HepG2 (cell line): Measurements from ENCODE around the gene FGD4. TPM values are rescaled to one million over a fixed set of nuclear protein-coding genes. Genes with fewer than 3 reads are reported as not detected.

Experiments
- ATAC-seq: fragments of 200-7000 bp; cut with Tn5 transposase; 3 replicates; pipeline ENCODE4 v1.9.1; 2020; ENCODE audit warnings: mild to moderate bottlenecking, moderate library complexity
- BruUV-seq: library from RNA; stranded (reverse); fragments of 400-500 nt; replicated peaks from 2 replicates; lab custom pipeline; 2021; lab: Mats Ljungman, UMichigan
- CTCF ChIA-PET: fragments of 300-600 bp; formaldehyde crosslinking; extraction: SDS; loops from one replicate; lab custom pipeline; 2021; ENCODE audit warnings: low total read pairs, inconsistent platforms, low intra/inter-chr PET ratio; lab: Yijun Ruan, JAX
- POLR2A ChIA-PET: fragments of 350-600 bp; sonication (Branson Sonifier 250); formaldehyde crosslinking; loops from one replicate; lab custom pipeline; 2020; ENCODE audit warnings: antibody characterized with exemption, inconsistent platforms; lab: Yijun Ruan, JAX
- DNase-seq: peaks from one replicate; pipeline ENCODE4 v3.0.0-alpha.2; 2015; ENCODE audit warnings: low spot score
- FAIRE-seq: peaks from 3 replicates; lab custom pipeline; 2011; peaks lifted over from hg19 to GRCh38; lab: Jason Lieb, UNC
- H2AFZ ChIP-seq: one replicate; pipeline ENCODE4 v1.6.1; 2011; ENCODE audit warnings: low read length, inconsistent platforms
- H3K27ac ChIP-seq: fragments of 300-600 bp; 3 replicates; pipeline ENCODE4 v1.8.0; 2011; ENCODE audit warnings: mixed run types, mild to moderate bottlenecking, mixed read lengths, low read length, inconsistent platforms; ENCODE audit not compliant: insufficient read depth; ENCODE audit errors: extremely low read length
- H3K27me3 ChIP-seq, 2 experiments: fragments of 200-600 bp in 1 of 2; 2 replicates in 1 of 2; 3 replicates in 1 of 2; pipeline versions ENCODE4 v1.6.0 to v1.8.0; 2011; ENCODE audit warnings: low read length in 2 of 2, mild to moderate bottlenecking in 2 of 2, moderate library complexity in 2 of 2, inconsistent platforms in 1 of 2; ENCODE audit not compliant: insufficient read depth in 2 of 2, control insufficient read depth in 1 of 2
- H3K36me3 ChIP-seq, 2 experiments: fragments of 200-600 bp in 1 of 2; replicated peaks in 1 of 2; 2 replicates in 1 of 2; 3 replicates in 1 of 2; pipeline versions ENCODE4 v1.5.1 to v1.8.0; 2011; ENCODE audit warnings: low read length in 2 of 2, inconsistent platforms in 1 of 2; ENCODE audit not compliant: insufficient read depth in 2 of 2, control insufficient read depth in 1 of 2
- H3K4me1 ChIP-seq: 2 replicates; pipeline ENCODE4 v1.5.1; 2012; ENCODE audit warnings: low read length, inconsistent platforms; ENCODE audit not compliant: insufficient read depth
- H3K4me2 ChIP-seq: 2 replicates; pipeline ENCODE4 v1.6.0; 2011; ENCODE audit warnings: low read depth, low read length, inconsistent platforms
- H3K4me3 ChIP-seq, 3 experiments: fragments of 200-600 bp in 1 of 3; sonication (generic), shearing (Covaris generic) in 1 of 3; replicated peaks in 1 of 3; 2 replicates each; pipeline ENCODE4 v1.5.1; 2011 to 2016; ENCODE audit warnings: low read length in 3 of 3, inconsistent platforms in 2 of 3, low read depth in 2 of 3, mild to moderate bottlenecking in 2 of 3, control low read depth in 1 of 3, mixed read lengths in 1 of 3; ENCODE audit not compliant: insufficient read depth in 1 of 3
- H3K79me2 ChIP-seq: one replicate; pipeline ENCODE4 v1.6.1; 2011; ENCODE audit warnings: low read length, inconsistent platforms; ENCODE audit not compliant: insufficient read depth
- H3K9ac ChIP-seq: 2 replicates; pipeline ENCODE4 v1.6.0; 2011; ENCODE audit warnings: mild to moderate bottlenecking, low read depth, low read length, inconsistent platforms; ENCODE audit not compliant: insufficient read depth
- H3K9me3 ChIP-seq: 2 replicates; pipeline ENCODE4 v1.5.1; 2012; ENCODE audit warnings: mild to moderate bottlenecking, low read length
- H4K20me1 ChIP-seq: 2 replicates; pipeline ENCODE4 v1.6.0; 2011; ENCODE audit warnings: inconsistent platforms, mild to moderate bottlenecking, low read length, moderate library complexity; ENCODE audit not compliant: insufficient read depth
- BCL3 ChIP-seq: sonication (generic); formaldehyde crosslinking; IDR thresholded peaks from 2 replicates; pipeline ENCODE4 v1.5.1; 2020; ENCODE audit warnings: mild to moderate bottlenecking, missing genetic modification reagents, moderate library complexity
- FOXA3 ChIP-seq: IDR thresholded peaks from 2 replicates; pipeline ENCODE4 v1.6.1; 2016; ENCODE audit warnings: missing genetic modification reagents, missing compliant biosample characterization
- GATAD2A ChIP-seq: IDR thresholded peaks from 2 replicates; pipeline ENCODE4 v1.6.1; 2016
- NFKB2 ChIP-seq: sonication (generic); formaldehyde crosslinking; IDR thresholded peaks from 2 replicates; pipeline ENCODE4 v1.4.0; 2020; ENCODE audit warnings: missing genetic modification reagents, borderline replicate concordance
- SNAPC4 ChIP-seq: sonication (generic); formaldehyde crosslinking; IDR thresholded peaks from 2 replicates; pipeline ENCODE4 v1.4.0; 2020; ENCODE audit warnings: mild to moderate bottlenecking, missing genetic modification reagents
- THAP11 ChIP-seq: IDR thresholded peaks from 2 replicates; pipeline ENCODE4 v1.6.1; 2016; ENCODE audit warnings: missing biosample characterization, missing genetic modification reagents
- ZBTB33 ChIP-seq: sonication (generic); formaldehyde crosslinking; IDR thresholded peaks from 2 replicates; pipeline ENCODE4 v1.4.0; 2020; ENCODE audit warnings: missing genetic modification reagents
- ZNF720 ChIP-seq: sonication (generic); formaldehyde crosslinking; IDR thresholded peaks from 2 replicates; pipeline ENCODE4 v1.4.0; 2020; ENCODE audit warnings: missing genetic modification reagents
- WGBS: methylation state at CpG from one replicate; pipeline ENCODE4 v1.1.6; 2017; ENCODE audit warnings: low lambda C conversion rate; 5-methylcytosine and 5-hydroxymethylcytosine counted together
- in situ Hi-C: cut with HindIII; loops from 2 replicates; pipeline ENCODE4 v1.10.0; 2017; ENCODE audit warnings: low pct_unique_long_range_greater_than_20kb; ENCODE audit not compliant: extremely low pct_ligation_motif_present
- intact Hi-C: fragments of 100-400 bp; cut with micrococcal nuclease; formaldehyde crosslinking; loops from one replicate; pipeline ENCODE4 v1.10.0; 2022; ENCODE audit not compliant: unreplicated experiment
- polyA plus RNA-seq, 8 experiments: library from polyadenylated mRNA; depleted of rRNA in 3 of 8; stranded (reverse) in 7 of 8; unstranded in 1 of 8; fragments of >200 nt; fragmentation: Illumina TruSeq in 4 of 8; extraction: Trizol in 4 of 8; gene quantifications; 2 replicates each; pipeline versions ENCODE4 v1.2.1 to v1.2.3, GENCODE V29; 2011 to 2016; ENCODE audit warnings: low read depth in 4 of 8, missing spikeins in 1 of 8, mixed read lengths in 1 of 8; ENCODE audit not compliant: insufficient read depth in 1 of 8
- total RNA-seq, 5 experiments: library from RNA; depleted of rRNA; stranded (reverse); fragments of >200 nt; fragmentation: Illumina TruSeq; extraction: Trizol; gene quantifications; 2 replicates each; pipeline ENCODE4 v1.2.3, GENCODE V29; 2016; ENCODE audit warnings: low read depth in 1 of 5

FGD4 gene
- total and polyA plus RNA-seq, 2 of the 13 experiments (the other 11 are each of a cell fraction or from before 2014, with no cell fraction given), result 4.6 to 6.6 TPM

DNA sequence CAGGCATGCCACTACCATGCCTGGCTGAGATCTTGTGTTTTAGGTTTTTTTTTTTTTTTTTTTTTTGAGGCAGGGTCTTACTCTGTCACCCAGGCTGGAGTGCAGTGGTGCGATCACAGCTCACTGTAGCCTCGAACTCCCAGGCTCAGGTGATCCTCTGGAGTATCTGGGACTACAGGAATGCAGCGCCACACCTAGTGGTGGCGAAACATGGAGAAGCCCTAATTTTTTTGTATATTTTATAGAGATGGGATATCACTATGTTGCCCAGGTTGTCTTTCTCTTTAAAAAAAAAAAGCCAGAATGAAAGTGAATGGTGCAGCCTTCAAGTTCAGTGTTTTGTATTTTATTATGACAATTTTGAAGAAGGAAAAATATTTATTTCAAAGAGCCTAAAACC, 44.1 kb downstream of the FGD4 start:
- intact Hi-C loops, result no loop called here

GRCh38 chr12:32444895-32445294, 45.5 kb downstream of the FGD4 start:
- CTCF ChIA-PET, result no interaction called here
- no peak overlapping the region for H3K4me2 ChIP-seq
- BruUV-seq, result no TSS peak
- no peak overlapping the region for H3K9ac ChIP-seq
- peak; percentile 85 for DNase-seq
- peak; percentile 47 for FAIRE-seq
- no peak; the same call in 2 of the 3 replicates for ATAC-seq
- H3K79me2 ChIP-seq, result no peaks in the 10 kb centered on the region
- peaks cover 34% of the 10 kb centered on the region for H3K4me1 ChIP-seq
- no peak overlapping the region for H3K27ac ChIP-seq
- POLR2A ChIA-PET, result no interaction called here
- no peaks in the 10 kb centered on the region for H4K20me1 ChIP-seq
- H3K36me3 ChIP-seq, result no peaks in the 10 kb centered on the region
- intact Hi-C loops (no loop called here), in situ Hi-C loops (no loop called here)
- no peaks in the 10 kb centered on the region for H3K9me3 ChIP-seq
- no peaks in the 10 kb centered on the region for H3K27me3 ChIP-seq
- no peak overlapping the region for H3K4me3 ChIP-seq
- H2AFZ ChIP-seq, result no peak overlapping the region
- WGBS, result 12% methylated on average over 2 of the region's 2 CpGs
- 0 out of 2 replicates have a peak, but pooled peaks have one; percentile 43 for TF ChIP-seq THAP11 (CRISPR knock-in tag)
- TF ChIP-seq SNAPC4 (CRISPR knock-in tag), result no peak
- no peak for TF ChIP-seq BCL3 (CRISPR knock-in tag)
- 0 out of 2 replicates have a peak, but pooled peaks have one; percentile 45 for TF ChIP-seq GATAD2A (CRISPR knock-in tag)
- TF ChIP-seq ZNF720 (CRISPR knock-in tag), result no peak
- TF ChIP-seq FOXA3 (CRISPR knock-in tag), result 0 out of 2 replicates have a peak, but pooled peaks have one; percentile 19

More for the DNA sequence above, 44.1 kb downstream of the FGD4 start:
- no peak overlapping the region for H3K9ac ChIP-seq
- no peak overlapping the region for H3K27ac ChIP-seq
- H3K4me3 ChIP-seq, result no peak overlapping the region
- peaks cover 34% of the 10 kb centered on the region for H3K4me1 ChIP-seq
- in situ Hi-C loops, result no loop called here
- FAIRE-seq, result no peak
- no peak for TF ChIP-seq NFKB2 (CRISPR knock-in tag)
- peak; percentile 87 for TF ChIP-seq ZBTB33 (CRISPR knock-in tag)
- H3K36me3 ChIP-seq, result no peaks in the 10 kb centered on the region
- no peak for DNase-seq
- 93% methylated on average over 4 of the region's 4 CpGs for WGBS
- H3K79me2 ChIP-seq, result no peaks in the 10 kb centered on the region
- no peaks in the 10 kb centered on the region for H4K20me1 ChIP-seq
- CTCF ChIA-PET, result no interaction called here
- no TSS peak for BruUV-seq
- H3K4me2 ChIP-seq, result no peak overlapping the region
- H3K9me3 ChIP-seq, result no peaks in the 10 kb centered on the region
- POLR2A ChIA-PET, result no interaction called here
- ATAC-seq, result no peak
- H3K27me3 ChIP-seq, result no peaks in the 10 kb centered on the region
- H2AFZ ChIP-seq, result no peak overlapping the region
